Fibroblast of the aortic adventitia (primary cell): ENCODE data around the gene CTNNA3. TPM values are rescaled to one million over a fixed set of nuclear protein-coding genes. Genes with fewer than 3 reads are reported as not detected.

ENCODE experiments used
- DNase-seq: peaks from one replicate; pipeline ENCODE4 v3.0.0-alpha.2; 2010; ENCODE audit warnings: low read depth
- H3K4me3 ChIP-seq: 2 replicates; pipeline ENCODE4 v1.5.1; 2011; ENCODE audit warnings: low read depth, mild to moderate bottlenecking, control low read depth, low read length, moderate library complexity
- total RNA-seq: library from RNA; depleted of rRNA; stranded (reverse); fragments of >200 nt; gene quantifications from 2 replicates; pipeline ENCODE4 v1.2.3, GENCODE V29; 2012; ENCODE audit warnings: low replicate concordance
- TF ChIP-seq, protein P1 (sequence below): IDR thresholded peaks from 2 replicates; pipeline ENCODE4 v1.5.1; 2011; ENCODE audit warnings: mild to moderate bottlenecking, low read length, control low read depth, inconsistent platforms; ENCODE audit not compliant: insufficient read depth

The CTNNA3 gene
- total RNA-seq, 1 donor = not detected

DNA sequence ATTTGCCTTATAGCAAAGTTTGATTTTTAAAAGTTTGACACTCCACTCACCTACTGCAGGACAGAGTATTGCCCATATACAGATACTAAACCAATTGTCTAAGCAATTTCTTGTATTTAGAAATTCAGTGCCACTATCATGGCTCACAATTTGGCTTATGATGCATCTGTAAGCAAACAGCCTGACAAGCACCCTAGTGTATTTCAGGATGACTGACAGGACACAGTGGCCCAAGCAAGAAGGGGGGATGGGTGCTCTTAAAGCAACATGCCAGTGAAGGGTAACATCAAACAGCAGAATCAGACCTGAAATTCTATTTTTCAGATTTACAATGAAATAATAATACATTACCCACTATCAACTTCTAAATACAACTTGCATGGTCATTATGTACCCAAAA is 30.5 kb downstream of the CTNNA3 start:
- no peak overlapping the region for H3K4me3 ChIP-seq
- no peak for DNase-seq
- TF ChIP-seq, protein P1, sequence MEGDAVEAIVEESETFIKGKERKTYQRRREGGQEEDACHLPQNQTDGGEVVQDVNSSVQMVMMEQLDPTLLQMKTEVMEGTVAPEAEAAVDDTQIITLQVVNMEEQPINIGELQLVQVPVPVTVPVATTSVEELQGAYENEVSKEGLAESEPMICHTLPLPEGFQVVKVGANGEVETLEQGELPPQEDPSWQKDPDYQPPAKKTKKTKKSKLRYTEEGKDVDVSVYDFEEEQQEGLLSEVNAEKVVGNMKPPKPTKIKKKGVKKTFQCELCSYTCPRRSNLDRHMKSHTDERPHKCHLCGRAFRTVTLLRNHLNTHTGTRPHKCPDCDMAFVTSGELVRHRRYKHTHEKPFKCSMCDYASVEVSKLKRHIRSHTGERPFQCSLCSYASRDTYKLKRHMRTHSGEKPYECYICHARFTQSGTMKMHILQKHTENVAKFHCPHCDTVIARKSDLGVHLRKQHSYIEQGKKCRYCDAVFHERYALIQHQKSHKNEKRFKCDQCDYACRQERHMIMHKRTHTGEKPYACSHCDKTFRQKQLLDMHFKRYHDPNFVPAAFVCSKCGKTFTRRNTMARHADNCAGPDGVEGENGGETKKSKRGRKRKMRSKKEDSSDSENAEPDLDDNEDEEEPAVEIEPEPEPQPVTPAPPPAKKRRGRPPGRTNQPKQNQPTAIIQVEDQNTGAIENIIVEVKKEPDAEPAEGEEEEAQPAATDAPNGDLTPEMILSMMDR = no peak

DNA sequence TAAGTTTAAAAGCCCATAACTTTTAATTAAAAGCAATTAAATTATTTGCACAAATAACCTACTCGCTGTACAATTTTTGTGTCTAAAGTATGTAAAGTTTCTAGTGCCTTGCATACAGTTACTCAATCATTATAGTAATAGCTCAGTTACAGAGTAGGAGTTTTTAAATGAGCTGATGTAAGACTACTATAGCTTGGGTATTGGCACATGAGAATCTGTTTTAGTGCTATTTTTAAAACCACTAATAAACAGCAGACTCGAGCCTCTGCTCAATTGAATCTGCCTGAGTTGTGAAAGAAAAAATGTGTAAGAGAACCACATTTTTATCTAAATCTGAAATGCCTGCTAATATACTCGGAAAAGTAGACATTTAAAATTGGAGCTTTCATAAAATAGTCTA is 31.1 kb downstream of the CTNNA3 start:
- TF ChIP-seq, protein P1 = no peak
- DNase-seq = peak; percentile 1
- H3K4me3 ChIP-seq = no peak overlapping the region

DNA sequence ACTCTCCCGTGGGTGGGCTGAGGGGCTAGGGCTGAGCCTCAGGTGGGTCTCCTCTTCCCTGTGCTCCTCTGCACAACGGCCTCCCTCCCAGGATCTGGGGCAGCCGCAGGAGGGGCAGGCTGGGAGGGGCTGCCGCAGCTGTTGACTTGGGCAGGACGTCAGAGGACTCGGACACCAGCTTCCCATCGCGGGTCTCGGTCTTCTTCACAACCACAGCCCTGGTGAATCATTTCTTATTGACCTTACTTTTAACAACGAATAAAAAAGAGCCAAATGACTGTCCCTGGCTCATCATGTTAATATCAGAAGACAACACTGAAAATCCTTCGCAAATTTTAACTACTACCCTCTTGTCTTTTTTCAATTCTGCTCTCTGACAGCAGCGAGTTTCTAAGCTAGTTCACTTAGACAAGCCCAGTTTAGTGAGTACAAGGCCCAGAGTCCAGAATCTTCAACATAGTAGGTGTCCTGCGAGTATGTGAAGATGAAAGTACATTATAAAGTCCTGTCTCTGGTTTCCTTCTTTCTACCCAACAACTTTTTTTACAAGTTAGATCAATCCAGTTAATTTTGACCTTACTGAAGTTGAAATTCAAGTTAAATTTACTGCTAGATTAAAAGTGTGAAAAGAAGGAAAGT is 32.4 kb downstream of the CTNNA3 start:
- no peak overlapping the region for H3K4me3 ChIP-seq

DNA sequence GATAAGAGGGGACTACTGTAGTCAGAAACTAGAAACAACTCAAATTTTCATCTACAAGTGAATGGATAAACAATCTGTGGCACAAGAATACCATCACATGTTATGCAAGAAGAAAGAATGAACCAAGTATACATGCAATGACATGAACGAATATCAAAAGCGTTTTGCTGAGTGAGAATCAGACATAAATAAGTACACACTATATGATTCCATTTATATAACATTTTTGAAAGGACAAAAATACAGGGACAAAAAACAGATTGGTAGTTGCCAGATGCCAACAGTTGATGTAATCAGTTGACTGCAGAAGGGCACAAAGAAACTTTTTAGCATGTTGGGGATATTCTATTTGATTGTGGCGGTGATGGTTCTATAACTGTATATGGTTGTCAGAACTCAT is 33.6 kb downstream of the CTNNA3 start:
- TF ChIP-seq, protein P1 = no peak
- no peak overlapping the region for H3K4me3 ChIP-seq
- DNase-seq = no peak

More for the DNA sequence above, 32.4 kb downstream of the CTNNA3 start:
- no peak for DNase-seq
- TF ChIP-seq, protein P1 = no peak

DNA sequence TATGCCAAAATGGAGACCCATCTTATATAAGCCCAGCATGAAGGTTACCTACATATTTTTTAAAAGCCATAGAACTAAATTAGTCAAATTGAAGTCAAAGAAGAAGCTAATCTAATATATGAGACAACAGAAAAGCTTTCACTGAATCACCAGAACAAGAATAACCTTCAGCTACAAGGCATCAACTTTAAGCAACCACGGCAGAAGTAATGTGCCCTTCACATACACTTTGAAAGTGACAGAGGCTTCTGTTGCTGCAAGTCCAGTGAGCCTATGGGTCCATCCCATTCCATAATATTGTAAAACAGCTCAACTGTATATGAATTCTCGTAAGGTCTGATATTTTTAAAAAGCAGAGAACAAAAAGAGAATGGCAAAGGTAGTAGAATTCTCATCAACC is 36.5 kb downstream of the CTNNA3 start:
- TF ChIP-seq, protein P1 = no peak
- no peak for DNase-seq
- no peak overlapping the region for H3K4me3 ChIP-seq

DNA sequence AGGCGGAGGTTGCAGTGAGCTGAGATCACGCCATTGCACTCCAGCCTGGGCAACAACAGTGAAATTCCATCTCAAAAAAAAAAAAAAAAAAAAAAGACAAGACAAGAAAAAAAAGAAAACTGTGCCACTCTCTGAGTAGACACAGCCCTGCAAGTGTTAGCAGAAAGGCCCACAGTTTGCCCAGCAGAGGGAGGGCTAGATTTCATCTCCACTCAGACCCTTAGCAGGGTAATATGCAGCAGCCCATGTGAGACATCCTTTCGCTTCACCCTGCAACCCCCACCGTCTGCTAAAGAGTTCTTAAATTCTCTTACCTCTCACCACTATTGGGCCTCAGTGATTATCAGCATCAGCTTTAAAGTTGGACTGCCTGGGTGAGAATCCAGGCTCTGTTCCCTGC is 38.2 kb downstream of the CTNNA3 start:
- TF ChIP-seq, protein P1 = no peak
- no peak overlapping the region for H3K4me3 ChIP-seq
- no peak for DNase-seq

DNA sequence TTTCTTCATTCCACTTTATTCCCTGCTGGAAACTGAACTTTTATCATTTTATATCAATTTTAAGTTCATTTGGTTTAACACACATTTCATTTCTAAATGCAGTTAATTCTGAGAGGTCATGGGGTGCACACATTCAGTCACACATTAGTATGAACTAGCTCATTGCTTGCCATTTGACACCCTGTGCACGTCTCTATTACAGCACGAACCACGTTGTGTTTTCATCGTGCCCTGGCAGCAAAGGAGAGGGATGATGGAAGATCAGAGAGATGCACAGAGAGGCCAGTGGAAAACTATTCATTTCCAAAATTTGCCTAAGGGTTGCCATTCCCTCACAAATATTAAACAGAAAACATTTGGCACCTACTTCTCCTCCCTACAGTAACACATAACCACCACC is 45.4 kb downstream of the CTNNA3 start:
- H3K4me3 ChIP-seq = no peak overlapping the region
- TF ChIP-seq, protein P1 = no peak
- DNase-seq = no peak
